ENCODE results near the gene TBCK. TPM values are rescaled to one million over a fixed set of nuclear protein-coding genes. Genes with fewer than 3 reads are reported as not detected.
A peak's percentile ranks its signal among the peaks of the same experiment; 100 is the strongest.

TBCK gene
- total and polyA plus RNA-seq, 2 of the 8 experiments (the other 6 are each of a cell fraction or from before 2014, with no cell fraction given) = 10.2 to 18.7 TPM

- WGBS, 2 experiments (ENCODE audit: extremely low coverage in 1 of 2, insufficient coverage in 1 of 2, insufficient read length in 1 of 2, insufficient replicate concordance in 2 of 2, low coverage in 1 of 2, low lambda C conversion rate in 2 of 2, missing lambda C conversion rate in 1 of 2) = 90% methylated on average over 4 of the region's 4 CpGs; no CpG with 5 or more reads in 1 of the 2 experiments
- Histone ChIP-seq H2BK20ac (ENCODE audit: low read length) (no peak overlapping the region), H2BK5ac (ENCODE audit: low read depth, low read length) (no peak overlapping the region), H3K27ac (ENCODE audit: low read depth, low read length) (no peak overlapping the region), H2BK120ac (replicated peaks; ENCODE audit: low read depth, low read length) (no peak overlapping the region), H2BK15ac (ENCODE audit: low read length) (no peak overlapping the region), H2BK12ac (ENCODE audit: low read depth, low read length) (no peak overlapping the region), H3K23ac (ENCODE audit: insufficient read length) (no peak overlapping the region), H3K23me2 (ENCODE audit: low read depth, low read length) (no peaks in the 10 kb centered on the region), H3K79me2 (ENCODE audit: control insufficient read depth in 1 of 2, insufficient read depth in 2 of 2, low read length in 2 of 2) (peaks cover 0 to 5% of the 10 kb centered on the region in 2 experiments; a peak in 2 of 4 replicates), H3K9ac (replicated peaks in 1 of 4; ENCODE audit: extremely low read depth in 1 of 4, low read depth in 3 of 4, low read length in 3 of 4) (no peak overlapping the region), H3K4me2 (ENCODE audit: insufficient read depth in 1 of 2, low read depth in 2 of 2, low read length in 2 of 2) (no peak overlapping the region), H3K79me1 (ENCODE audit: low read depth, low read length) (no peaks in the 10 kb centered on the region), H2AFZ (ENCODE audit: low read length) (no peak overlapping the region), H3K4me1 (replicated peaks in 1 of 4; ENCODE audit: control insufficient read depth in 3 of 4, insufficient read depth in 4 of 4, low read length in 3 of 4) (peaks cover 0 to 8% (median 4%) of the 10 kb centered on the region in 4 experiments; a peak in 4 of 7 replicates), H3K56ac (replicated peaks; ENCODE audit: insufficient read length, low read depth, low read length) (no peak overlapping the region), H3K14ac (ENCODE audit: insufficient read length) (no peak overlapping the region), H3K18ac (ENCODE audit: extremely low read depth, low read length) (no peak overlapping the region), H4K5ac (ENCODE audit: insufficient read length, low read depth, low read length) (no peak overlapping the region), H3K27me3 (replicated peaks in 1 of 4; ENCODE audit: control insufficient read depth in 3 of 4, extremely low read depth in 1 of 4, insufficient read depth in 3 of 4, low read length in 3 of 4) (no peaks in the 10 kb centered on the region), H2AK5ac (ENCODE audit: low read depth, low read length) (no peak overlapping the region), H3K36me3 (ENCODE audit: control insufficient read depth in 2 of 4, insufficient read depth in 4 of 4, low read length in 3 of 4) (peaks cover 0 to 7% (median 1%) of the 10 kb centered on the region in 4 experiments; a peak in 4 of 8 replicates), H4K91ac (replicated peaks; ENCODE audit: insufficient read length, low read length) (no peak overlapping the region), H3K4ac (replicated peaks; ENCODE audit: insufficient read length, low read depth, low read length) (no peak overlapping the region), H3K9me3 (ENCODE audit: insufficient read depth in 2 of 2, low read depth in 1 of 2, low read length in 1 of 2) (no peaks in the 10 kb centered on the region), H4K8ac (ENCODE audit: extremely low read depth, insufficient read depth, low read length) (no peak overlapping the region), H4K20me1 (replicated peaks in 1 of 2; ENCODE audit: control insufficient read depth in 1 of 2, insufficient read depth in 2 of 2, low read length in 2 of 2) (no peaks in the 10 kb centered on the region), H3K4me3 (ENCODE audit: extremely low read depth in 1 of 4, insufficient read depth in 2 of 4, low read depth in 3 of 4, low read length in 4 of 4) (no peak overlapping the region)
- FAIRE-seq (no peak), DNase-seq (ENCODE audit: low read depth in 1 of 2, low spot score in 2 of 2) (no peak)
- POLR2A ChIA-PET (ENCODE audit: partially characterized antibody) = interaction anchor here (1.5 kb wide), 1 partner anchor 10 kb away, joined by 4 read pairs; the partner anchor contains the start of gene TBCK
- CTCF ChIA-PET (ENCODE audit: partially characterized antibody) = interaction anchor here (0.6 to 1.8 kb wide), 5 partner anchors 10 to 903 kb away, joined by 3 to 4 read pairs (median 3); partner anchors contain the start of gene TBCK
- TF ChIP-seq RBBP5 (IDR thresholded peaks at IDR 0.05; ENCODE audit: borderline replicate concordance, low read depth, low read length) = no peak
- TF ChIP-seq YY1 (IDR thresholded peaks at IDR 0.05; ENCODE audit: low read depth, low read length) = 0 out of 2 replicates have a peak, but pooled peaks have one; percentile 41
- TF ChIP-seq SRF (IDR thresholded peaks at IDR 0.05; ENCODE audit: low read depth, low read length) = peak; percentile 49; the same call in 1 of the 2 replicates
- no peak for TF ChIP-seq CTCF (IDR thresholded peaks at IDR 0.05; ENCODE audit: control extremely low read depth in 1 of 3, insufficient read depth in 1 of 3, low read depth in 1 of 3, low read length in 3 of 3)
Measured at GRCh38 chr4:106305435-106306055, 10.5 kb downstream of the TBCK start.
